Large intestine (tissue), 12 donors: Measurements from ENCODE around the gene PLCL1. TPM values are rescaled to one million over a fixed set of nuclear protein-coding genes. Genes with fewer than 3 reads are reported as not detected.

Experiments used
- DNase-seq, 2 donors: peaks; one replicate each; pipeline versions ENCODE4 v3.0.0 to v3.0.0-alpha.2; 2013
- H3K27ac ChIP-seq: one replicate; pipeline ENCODE4 v1.5.1; 2013; ENCODE audit warnings: low read length
- H3K27me3 ChIP-seq: 2 replicates; pipeline ENCODE4 v1.6.1; 2013; ENCODE audit warnings: low read length; ENCODE audit not compliant: control insufficient read depth, insufficient read depth
- H3K36me3 ChIP-seq: 2 replicates; pipeline ENCODE4 v1.6.1; 2013; ENCODE audit warnings: low read length; ENCODE audit not compliant: control insufficient read depth, insufficient read depth
- H3K4me1 ChIP-seq: one replicate; pipeline ENCODE4 v1.6.1; 2013; ENCODE audit warnings: low read length; ENCODE audit not compliant: control insufficient read depth, insufficient read depth
- H3K4me3 ChIP-seq: one replicate; pipeline ENCODE4 v1.5.1; 2013; ENCODE audit warnings: low read length
- H3K9me3 ChIP-seq: one replicate; pipeline ENCODE4 v1.6.1; 2013; ENCODE audit warnings: mild to moderate bottlenecking, low read depth, low read length, moderate library complexity; ENCODE audit not compliant: control insufficient read depth
- WGBS: methylation state at CpG from one replicate; pipeline ENCODE4 v1.1.5; 2013; ENCODE audit warnings: low lambda C conversion rate; ENCODE audit not compliant: insufficient coverage; 5-methylcytosine and 5-hydroxymethylcytosine counted together
- long read RNA-seq, 11 donors: transcript quantifications; one replicate each; lab custom pipeline, GENCODE V29; 2026
- polyA plus RNA-seq: library from polyadenylated mRNA; unstranded; fragments of 120-200 nt; gene quantifications from one replicate; pipeline ENCODE4 v1.2.1, GENCODE V29; 2013

PLCL1 gene
- 3.3 TPM for polyA plus RNA-seq
- long read RNA-seq, donor 1, result 0 reads
- long read RNA-seq, donor 2, result 0 reads
- long read RNA-seq, donor 3, result 0 reads
- long read RNA-seq, donor 4, result 0 reads
- long read RNA-seq, donor 5, result 0 reads
- long read RNA-seq, donor 6, full-length matches to known transcripts, result 1 of 1 reads
- long read RNA-seq, donor 6, partial matches to known transcripts, result 0 of 1 reads
- long read RNA-seq, donor 6, other reads (novel, unspliced or antisense), result 0 of 1 reads
- long read RNA-seq, donor 7, full-length matches to known transcripts, result 1 of 1 reads
- long read RNA-seq, donor 7, partial matches to known transcripts, result 0 of 1 reads
- long read RNA-seq, donor 7, other reads (novel, unspliced or antisense), result 0 of 1 reads
- long read RNA-seq, donor 8, result 0 reads
- long read RNA-seq, donor 9, full-length matches to known transcripts, result 2 of 2 reads
- long read RNA-seq, donor 9, partial matches to known transcripts, result 0 of 2 reads
- long read RNA-seq, donor 9, other reads (novel, unspliced or antisense), result 0 of 2 reads
- long read RNA-seq, donor 10, result 0 reads
- long read RNA-seq, donor 11, result 0 reads

DNA sequence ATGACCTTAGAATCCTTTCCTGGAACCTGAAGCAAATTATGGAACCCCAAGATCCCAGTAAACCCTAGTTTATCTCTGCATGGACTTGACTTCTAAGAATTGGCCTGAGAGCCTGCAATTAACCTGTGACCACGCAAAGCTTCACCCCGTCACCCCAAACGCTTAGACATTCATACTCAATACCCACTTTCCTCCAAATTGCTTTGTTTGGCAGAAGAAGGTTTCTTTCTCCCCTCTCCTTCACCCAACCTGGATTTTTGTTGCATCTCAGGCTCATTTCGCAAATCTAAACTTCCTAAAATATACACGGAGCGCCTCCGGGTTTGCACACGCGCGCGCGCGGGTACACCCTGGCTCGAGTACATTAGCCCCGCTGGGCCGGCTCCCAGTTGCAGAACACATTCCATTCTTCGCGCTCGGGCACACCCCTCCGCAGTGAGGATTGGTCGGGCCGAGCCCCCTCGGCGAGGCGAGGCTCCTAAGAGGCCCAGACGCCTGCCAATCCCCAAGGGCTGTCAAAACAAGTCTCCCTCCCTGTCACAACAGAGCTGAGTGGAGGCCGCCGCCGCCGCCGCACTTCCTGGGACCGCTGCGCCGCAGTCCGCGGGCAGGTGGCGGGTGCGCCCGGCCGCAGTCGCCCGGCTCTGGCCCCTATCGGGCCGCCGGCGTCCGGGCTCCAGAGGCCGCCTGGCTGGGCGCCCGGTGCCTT lies at the start of gene PLCL1:
Gene PLCL1 (plus strand): TSS at position 545 of the 709 bp plus-strand sequence.
- 0% methylated on average over 6 of the region's 50 CpGs for WGBS
- peaks cover 48% of the 10 kb centered on the region for H3K27me3 ChIP-seq
- H3K9me3 ChIP-seq, result no peaks in the 10 kb centered on the region
- peak within 1 kb of the TSS; percentile 54 for H3K4me3 ChIP-seq
- H3K4me1 ChIP-seq, result peaks cover 4% of the 10 kb centered on the region
- no peak within 1 kb of the TSS for H3K27ac ChIP-seq
- no peaks in the 10 kb centered on the region for H3K36me3 ChIP-seq
- DNase-seq, result peak; percentile 56 to 81

DNA sequence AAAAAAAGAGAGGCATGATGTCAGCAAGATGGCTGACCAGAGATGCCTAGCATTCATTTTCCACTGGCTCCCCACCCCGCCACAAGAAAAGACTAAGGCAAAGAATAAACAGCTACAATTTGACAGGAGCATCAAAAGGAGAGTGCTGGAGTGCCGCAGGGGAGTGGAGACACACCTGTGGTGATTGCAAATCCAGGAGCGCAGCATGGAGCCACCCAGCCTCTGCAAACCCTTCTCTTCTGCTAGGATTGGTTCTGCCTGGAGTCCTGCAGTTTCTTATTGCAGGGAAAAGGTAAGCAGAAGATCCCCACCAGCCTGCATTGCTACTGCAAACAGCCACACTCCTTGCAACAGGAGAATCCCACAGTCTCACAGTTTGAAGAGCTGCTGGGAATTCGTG lies 45.4 kb upstream of the PLCL1 start:
- Histone ChIP-seq H3K4me1 (no peaks in the 10 kb centered on the region), H3K27me3 (no peaks in the 10 kb centered on the region), H3K9me3 (peaks cover 4% of the 10 kb centered on the region), H3K4me3 (no peak overlapping the region), H3K27ac (no peak overlapping the region), H3K36me3 (no peaks in the 10 kb centered on the region)
- 49% methylated on average over 2 of the region's 4 CpGs for WGBS
- DNase-seq, result no peak

DNA sequence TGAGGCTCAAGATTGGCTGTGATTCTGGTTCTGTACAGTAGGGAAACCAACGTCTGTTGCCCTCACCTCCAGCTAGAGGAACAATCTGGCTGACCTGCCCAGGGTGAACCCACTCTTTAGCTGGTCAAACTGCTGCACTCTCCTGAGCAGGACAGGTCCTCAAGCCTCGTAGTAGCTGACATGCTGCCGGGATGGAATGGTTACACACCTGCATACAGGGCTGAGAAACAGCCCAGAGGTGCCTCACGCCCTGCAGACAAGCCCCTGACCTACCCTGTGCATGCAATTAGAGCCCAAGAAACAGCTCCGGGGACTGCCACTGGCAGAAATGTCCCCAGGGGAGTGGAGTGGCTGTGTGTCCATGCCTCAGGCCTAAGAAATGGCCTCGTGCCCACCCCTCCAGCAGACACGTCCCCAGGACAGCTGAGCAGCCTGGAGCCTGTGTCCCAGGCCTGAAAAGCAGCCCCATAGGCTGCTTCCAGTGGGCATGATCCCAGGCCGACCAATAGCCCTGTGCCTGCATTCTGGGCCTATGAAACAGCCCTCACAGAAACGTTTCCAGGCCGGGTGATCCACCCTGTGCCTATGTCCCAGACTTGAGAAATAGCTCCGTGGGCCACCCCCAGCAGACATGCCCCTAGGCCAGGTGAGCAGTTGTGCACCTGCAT lies 44.6 kb upstream of the PLCL1 start:
- peaks cover 4% of the 10 kb centered on the region for H3K9me3 ChIP-seq
- H3K36me3 ChIP-seq, result no peaks in the 10 kb centered on the region
- WGBS, result no CpG with 5 or more reads among the region's 11 CpGs
- no peak overlapping the region for H3K27ac ChIP-seq
- DNase-seq, result no peak
- no peaks in the 10 kb centered on the region for H3K4me1 ChIP-seq
- H3K4me3 ChIP-seq, result no peak overlapping the region
- no peaks in the 10 kb centered on the region for H3K27me3 ChIP-seq

DNA sequence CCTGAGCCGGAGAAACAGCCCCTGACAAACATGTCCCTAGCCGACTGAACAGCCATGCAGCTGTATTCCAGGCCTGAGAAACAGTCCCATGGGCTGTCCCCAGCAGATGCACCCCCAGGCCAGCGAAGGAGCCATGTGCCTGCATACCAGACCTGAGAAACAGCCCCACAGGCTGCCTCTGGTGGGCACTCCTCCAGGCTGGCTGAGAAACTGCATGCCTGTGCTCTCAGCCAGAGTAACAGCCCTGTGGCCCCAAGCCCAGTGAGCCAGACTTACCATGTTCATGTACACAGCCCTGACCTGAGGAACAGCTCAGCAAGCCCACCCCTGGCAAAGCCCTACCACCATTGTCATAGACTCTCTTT lies 44.1 kb upstream of the PLCL1 start:
- H3K9me3 ChIP-seq, result peaks cover 4% of the 10 kb centered on the region
- no peak overlapping the region for H3K4me3 ChIP-seq
- no peaks in the 10 kb centered on the region for H3K36me3 ChIP-seq
- DNase-seq, result no peak
- H3K27ac ChIP-seq, result no peak overlapping the region
- no peaks in the 10 kb centered on the region for H3K27me3 ChIP-seq
- no peaks in the 10 kb centered on the region for H3K4me1 ChIP-seq
- WGBS, result no CpG with 5 or more reads among the region's 3 CpGs

DNA sequence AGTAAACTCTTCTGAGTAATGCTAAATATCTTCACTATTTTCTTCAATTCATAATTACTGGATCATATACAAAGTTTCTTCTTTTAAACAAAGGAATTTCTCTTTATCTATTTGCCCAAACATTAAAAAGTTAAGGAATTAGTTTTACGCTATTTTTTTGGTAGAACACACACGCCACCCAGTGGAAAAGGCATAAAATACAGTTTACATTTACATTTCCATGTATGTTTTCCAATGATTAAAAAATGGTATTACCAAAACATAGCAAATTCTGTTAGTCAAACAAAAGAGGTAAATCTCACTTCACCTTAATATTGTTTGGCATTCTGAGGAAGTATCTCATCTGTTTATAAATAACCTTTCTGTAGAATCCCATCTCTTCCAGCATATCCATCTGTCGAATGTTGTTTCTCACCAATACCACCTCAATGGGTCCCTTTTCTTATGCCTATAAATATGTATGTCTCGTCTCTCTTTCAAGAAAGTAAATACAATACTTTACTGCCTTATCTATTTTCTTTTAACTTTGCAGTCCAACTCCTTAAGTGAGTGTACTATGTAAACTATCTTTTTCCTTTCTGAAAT lies 26.5 kb upstream of the PLCL1 start:
- H3K9me3 ChIP-seq, result no peaks in the 10 kb centered on the region
- 0% methylated on average over 3 of the region's 4 CpGs for WGBS
- no peaks in the 10 kb centered on the region for H3K36me3 ChIP-seq
- no peak overlapping the region for H3K27ac ChIP-seq
- no peak for DNase-seq
- H3K4me1 ChIP-seq, result no peaks in the 10 kb centered on the region
- no peak overlapping the region for H3K4me3 ChIP-seq
- peaks cover 6% of the 10 kb centered on the region for H3K27me3 ChIP-seq

DNA sequence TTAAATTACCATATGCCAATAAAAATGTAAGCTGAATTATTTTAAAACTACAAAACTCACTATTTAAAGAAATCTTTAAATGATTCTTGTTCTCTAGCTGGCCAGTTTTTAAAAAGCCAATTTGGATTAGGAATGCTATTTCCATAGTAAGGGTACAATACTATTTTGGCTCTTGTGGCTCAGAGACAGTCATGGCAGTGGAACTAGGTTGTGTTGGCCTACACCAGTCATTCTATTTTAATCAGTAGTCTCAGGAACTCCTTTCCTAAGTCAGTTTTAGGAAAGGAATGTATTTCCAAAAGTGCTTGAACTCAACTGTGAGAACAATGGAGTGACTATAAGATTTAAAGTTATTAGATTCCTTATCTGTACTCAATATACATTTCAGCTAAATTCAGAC lies 25.1 kb upstream of the PLCL1 start:
- Histone ChIP-seq H3K27ac (no peak overlapping the region), H3K4me1 (no peaks in the 10 kb centered on the region), H3K4me3 (no peak overlapping the region), H3K9me3 (no peaks in the 10 kb centered on the region), H3K27me3 (peaks cover 8% of the 10 kb centered on the region), H3K36me3 (no peaks in the 10 kb centered on the region)
- DNase-seq, result no peak

DNA sequence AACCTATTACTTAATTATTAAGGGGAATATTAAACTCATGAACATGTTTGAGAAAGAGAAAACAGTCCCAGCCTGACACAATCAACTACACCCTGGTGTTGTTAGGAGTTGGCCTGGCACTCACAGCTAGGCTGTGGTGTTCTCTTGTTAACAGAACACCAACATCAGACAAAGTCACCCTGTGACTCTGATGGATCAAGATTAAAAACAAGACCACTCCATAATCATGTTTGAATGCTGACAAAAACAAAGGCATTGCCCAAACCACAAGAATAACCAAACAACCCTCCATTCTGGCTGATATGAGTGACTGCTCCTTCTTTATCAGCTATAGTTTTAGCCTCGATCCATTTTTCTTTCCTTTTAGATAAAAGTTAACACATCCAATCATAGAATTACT lies 22.3 kb upstream of the PLCL1 start:
- H3K36me3 ChIP-seq, result no peaks in the 10 kb centered on the region
- peaks cover 29% of the 10 kb centered on the region for H3K27me3 ChIP-seq
- H3K9me3 ChIP-seq, result peaks cover 20% of the 10 kb centered on the region
- H3K4me3 ChIP-seq, result no peak overlapping the region
- DNase-seq, result no peak
- peaks cover 3% of the 10 kb centered on the region for H3K4me1 ChIP-seq
- WGBS, result 8% methylated on average over 1 of the region's 1 CpG
- H3K27ac ChIP-seq, result no peak overlapping the region

DNA sequence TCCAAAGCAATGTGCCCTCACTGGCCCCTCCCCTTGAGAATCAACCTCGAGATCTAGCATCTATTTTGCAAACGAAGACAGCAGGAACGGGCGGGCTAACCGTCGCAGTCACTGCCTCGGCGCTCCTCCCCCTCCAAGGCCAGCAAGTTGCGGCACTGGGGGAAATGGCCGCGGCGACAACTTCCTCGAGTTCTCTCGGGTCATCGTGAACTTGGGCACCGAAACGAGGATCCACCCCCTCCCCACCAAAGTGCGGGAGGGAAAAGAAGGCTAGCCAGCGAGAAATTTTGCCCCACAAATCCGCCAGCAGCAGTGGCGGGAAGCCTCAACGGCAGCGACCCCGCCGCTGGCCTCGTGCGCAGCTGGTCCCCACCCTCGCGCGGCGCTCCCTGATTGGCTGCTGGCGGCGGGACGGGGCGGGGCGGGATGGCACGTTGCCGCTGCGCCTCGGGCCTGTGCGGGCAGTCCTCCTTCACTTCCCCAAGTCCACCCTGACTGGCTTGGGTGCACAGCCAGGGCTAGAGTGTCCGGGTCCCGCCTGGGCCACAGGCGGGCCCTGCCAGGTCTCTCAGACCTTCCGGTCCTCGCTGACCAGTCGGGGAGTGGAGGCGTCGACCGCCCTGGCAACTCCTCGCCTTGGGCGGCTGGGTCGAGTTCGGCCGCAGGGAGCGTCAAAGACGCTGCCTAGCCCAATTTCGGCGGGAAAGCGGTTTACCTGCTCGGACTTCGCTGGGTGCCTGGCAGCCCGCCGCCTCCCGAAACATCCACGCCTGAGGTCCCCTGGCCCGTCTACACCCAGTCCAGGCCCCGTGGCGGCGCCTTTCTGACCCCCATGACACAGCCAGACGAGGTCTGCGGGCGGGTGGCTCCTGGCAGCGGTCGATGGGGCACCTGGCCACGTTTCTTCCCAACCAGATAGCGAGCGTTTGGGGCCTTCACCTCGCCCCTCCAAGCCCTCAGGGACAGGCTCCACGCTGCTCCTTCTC lies 19.1 kb upstream of the PLCL1 start, which contains the start of gene BOLL:
Gene BOLL (minus strand): TSS at position 364 of the 986 bp plus-strand sequence. CDS start 3,469 bp downstream, outside the sequence.
- DNase-seq, result no peak
- Histone ChIP-seq H3K27me3 (peaks cover 33% of the 10 kb centered on the region), H3K4me3 (peak within 1 kb of the TSS; percentile 28), H3K36me3 (no peaks in the 10 kb centered on the region), H3K27ac (no peak within 1 kb of the TSS), H3K4me1 (peaks cover 3% of the 10 kb centered on the region), H3K9me3 (peaks cover 20% of the 10 kb centered on the region)
- no CpG with 5 or more reads among the region's 80 CpGs for WGBS

DNA sequence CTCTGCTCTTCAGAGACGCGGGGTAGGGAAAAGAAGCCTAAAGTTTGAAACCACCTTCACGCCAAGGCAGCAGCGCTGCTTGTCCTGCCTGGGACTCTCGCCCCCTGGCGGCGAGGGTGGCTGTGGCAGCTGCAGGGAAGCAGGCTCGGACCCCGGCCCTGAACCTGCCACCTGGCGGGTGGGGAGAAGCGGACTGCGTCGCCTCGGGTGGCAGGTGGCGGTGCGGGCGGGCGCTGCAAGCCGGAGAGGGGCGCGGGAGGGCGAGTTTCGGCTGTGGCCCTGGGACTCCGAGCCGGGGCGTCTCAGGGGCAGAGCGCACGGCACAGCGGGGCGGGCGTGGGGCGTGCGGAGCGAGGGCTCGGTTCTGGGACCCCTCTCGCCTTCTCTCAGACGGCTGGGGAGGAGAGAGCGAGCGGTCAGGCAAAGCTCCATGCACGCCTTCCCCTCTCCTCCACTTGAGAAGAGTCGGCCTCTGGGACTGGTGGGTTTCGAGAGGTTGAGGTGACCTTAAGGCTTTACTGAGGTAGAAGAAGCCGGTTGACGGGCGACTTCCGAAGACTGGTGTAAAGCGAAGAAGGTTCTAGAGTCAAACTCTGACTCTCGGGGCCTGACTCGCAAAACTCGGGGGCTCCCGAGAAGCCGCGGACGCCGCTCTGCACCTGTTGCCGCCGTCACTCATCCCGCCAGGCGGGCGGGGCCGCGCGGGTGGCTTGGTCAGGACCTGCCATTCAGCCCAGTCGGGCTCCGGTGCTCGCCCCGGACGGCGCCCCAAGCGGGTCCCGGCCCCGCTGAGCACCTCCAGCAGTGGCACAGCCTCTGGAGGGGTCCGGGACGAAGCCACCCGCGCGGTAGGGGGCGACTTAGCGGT lies 18.1 kb upstream of the PLCL1 start:
- Histone ChIP-seq H3K4me1 (peaks cover 3% of the 10 kb centered on the region), H3K36me3 (no peaks in the 10 kb centered on the region), H3K27ac (no peak overlapping the region), H3K4me3 (peak overlapping the region; percentile 28), H3K9me3 (peaks cover 20% of the 10 kb centered on the region), H3K27me3 (peaks cover 33% of the 10 kb centered on the region)
- WGBS, result no CpG with 5 or more reads among the region's 79 CpGs
- DNase-seq, result peak in 1 of 2 donors; percentile 59
